H9 (cell line): ENCODE results near the gene SLC46A3. TPM values are rescaled to one million over a fixed set of nuclear protein-coding genes. Genes with fewer than 3 reads are reported as not detected.

Source experiments
- DNase-seq: peaks from one replicate; pipeline ENCODE4 v3.0.0-alpha.2; 2017
- H2AFZ ChIP-seq: one replicate; pipeline ENCODE4 v1.6.1; 2013; ENCODE audit warnings: mild to moderate bottlenecking, low read length, control low read depth, moderate library complexity
- H2AK5ac ChIP-seq: 2 replicates; pipeline ENCODE4 v1.6.1; 2013; ENCODE audit warnings: low read length, control low read depth, mixed read lengths; ENCODE audit not compliant: insufficient read length
- H2BK120ac ChIP-seq: one replicate; pipeline ENCODE4 v1.6.1; 2013; ENCODE audit warnings: low read depth, mild to moderate bottlenecking, low read length, control low read depth, inconsistent platforms; ENCODE audit not compliant: poor library complexity, severe bottlenecking
- H2BK12ac ChIP-seq: 2 replicates; pipeline ENCODE4 v1.6.1; 2013; ENCODE audit warnings: low read length, control low read depth, mixed read lengths, low read depth; ENCODE audit not compliant: insufficient read length
- H2BK15ac ChIP-seq: 2 replicates; pipeline ENCODE4 v1.6.1; 2013; ENCODE audit warnings: low read depth, low read length, control low read depth
- H2BK20ac ChIP-seq: one replicate; pipeline ENCODE4 v1.6.1; 2013; ENCODE audit warnings: low read depth, mild to moderate bottlenecking, low read length, control low read depth, inconsistent platforms; ENCODE audit not compliant: poor library complexity, severe bottlenecking
- H2BK5ac ChIP-seq: 2 replicates; pipeline ENCODE4 v1.6.1; 2013; ENCODE audit warnings: low read length, control low read depth, mixed read lengths; ENCODE audit not compliant: insufficient read length
- H3K14ac ChIP-seq: 2 replicates; pipeline ENCODE4 v1.6.1; 2013; ENCODE audit warnings: low read length, control low read depth; ENCODE audit not compliant: insufficient read depth
- H3K18ac ChIP-seq: 2 replicates; pipeline ENCODE4 v1.6.1; 2013; ENCODE audit warnings: low read depth, mild to moderate bottlenecking, mixed read lengths, low read length, control low read depth; ENCODE audit not compliant: insufficient read length
- H3K23ac ChIP-seq: 2 replicates; pipeline ENCODE4 v1.6.1; 2013; ENCODE audit warnings: low read length, control low read depth, mixed read lengths, low read depth; ENCODE audit not compliant: insufficient read length
- H3K23me2 ChIP-seq: 2 replicates; pipeline ENCODE4 v1.6.1; 2013; ENCODE audit warnings: low read depth, mild to moderate bottlenecking, mixed read lengths, low read length, control low read depth; ENCODE audit not compliant: insufficient read length, poor library complexity, severe bottlenecking
- H3K27ac ChIP-seq: 2 replicates; pipeline ENCODE4 v1.5.1; 2013; ENCODE audit warnings: low read length, control low read depth, mixed read lengths, low read depth; ENCODE audit not compliant: insufficient read length
- H3K27me3 ChIP-seq: 2 replicates; pipeline ENCODE4 v1.6.1; 2013; ENCODE audit warnings: low read length, control low read depth, inconsistent platforms; ENCODE audit not compliant: insufficient read depth
- H3K4ac ChIP-seq: 2 replicates; pipeline ENCODE4 v1.6.1; 2013; ENCODE audit warnings: low read depth, mild to moderate bottlenecking, control low read depth, inconsistent platforms, low read length, moderate library complexity
- H3K4me1 ChIP-seq: 2 replicates; pipeline ENCODE4 v1.6.1; 2013; ENCODE audit warnings: low read length, control low read depth, inconsistent platforms; ENCODE audit not compliant: insufficient read depth
- H3K4me2 ChIP-seq: 2 replicates; pipeline ENCODE4 v1.6.1; 2013; ENCODE audit warnings: low read length, control low read depth, mixed read lengths; ENCODE audit not compliant: insufficient read length, insufficient read depth
- H3K56ac ChIP-seq: 2 replicates; pipeline ENCODE4 v1.6.1; 2013; ENCODE audit warnings: low read depth, mild to moderate bottlenecking, mixed read lengths, low read length, control low read depth; ENCODE audit not compliant: insufficient read length
- H3K79me1 ChIP-seq: 2 replicates; pipeline ENCODE4 v1.6.1; 2013; ENCODE audit warnings: low read depth, mild to moderate bottlenecking, moderate library complexity, low read length, control low read depth, inconsistent platforms; ENCODE audit not compliant: insufficient read depth, poor library complexity, severe bottlenecking
- H3K79me2 ChIP-seq: 2 replicates; pipeline ENCODE4 v1.6.1; 2013; ENCODE audit warnings: low read length, control low read depth, inconsistent platforms; ENCODE audit not compliant: insufficient read depth
- H3K9ac ChIP-seq: 2 replicates; pipeline ENCODE4 v1.6.1; 2013; ENCODE audit warnings: low read length, control low read depth, mixed read lengths; ENCODE audit not compliant: insufficient read length; ENCODE audit errors: extremely low read depth
- H3K9me3 ChIP-seq: one replicate; pipeline ENCODE4 v1.6.1; 2013; ENCODE audit warnings: low read depth, low read length, inconsistent platforms; ENCODE audit not compliant: control insufficient read depth
- H3T11ph ChIP-seq: one replicate; pipeline ENCODE4 v1.6.1; 2013; ENCODE audit warnings: mild to moderate bottlenecking, low read length, control low read depth, inconsistent platforms
- H4K20me1 ChIP-seq: one replicate; pipeline ENCODE4 v1.6.1; 2013; ENCODE audit not compliant: control insufficient read depth, insufficient read length, insufficient read depth
- H4K5ac ChIP-seq: 2 replicates; pipeline ENCODE4 v1.6.1; 2013; ENCODE audit warnings: low read depth, mild to moderate bottlenecking, mixed read lengths, low read length, control low read depth; ENCODE audit not compliant: insufficient read length
- H4K8ac ChIP-seq: replicated peaks from 2 replicates; pipeline ENCODE4 v1.6.1; 2013; ENCODE audit warnings: low read length, control low read depth, mixed read lengths, low read depth; ENCODE audit not compliant: insufficient read length
- H4K91ac ChIP-seq: 2 replicates; pipeline ENCODE4 v1.6.1; 2013; ENCODE audit warnings: low read depth, mild to moderate bottlenecking, moderate library complexity, mixed read lengths, low read length, control low read depth; ENCODE audit not compliant: insufficient read length
- H3K27ac Mint-ChIP-seq, 3 experiments: 2 replicates in 2 of 3; 3 replicates in 1 of 3; pipeline ENCODE4 v1.8.0; 2020 to 2021; ENCODE audit warnings: mixed read lengths in 3 of 3, mild to moderate bottlenecking in 1 of 3, moderate library complexity in 1 of 3
- H3K27me3 Mint-ChIP-seq: 2 replicates; pipeline ENCODE4 v1.8.0; 2021; ENCODE audit warnings: low read depth, mild to moderate bottlenecking, moderate library complexity, mixed read lengths
- H3K36me3 Mint-ChIP-seq, 3 experiments: 2 replicates in 2 of 3; 3 replicates in 1 of 3; pipeline ENCODE4 v1.8.0; 2020 to 2021; ENCODE audit warnings: low read depth in 3 of 3, mixed read lengths in 3 of 3; ENCODE audit not compliant: insufficient read depth in 1 of 3
- H3K4me1 Mint-ChIP-seq, 2 experiments: 2 replicates each; pipeline ENCODE4 v1.8.0; 2020; ENCODE audit warnings: mixed read lengths in 2 of 2
- H3K4me3 Mint-ChIP-seq, 2 experiments: 2 replicates in 1 of 2; 3 replicates in 1 of 2; pipeline ENCODE4 v1.8.0; 2020 to 2021; ENCODE audit warnings: mild to moderate bottlenecking in 2 of 2, mixed read lengths in 2 of 2, moderate library complexity in 1 of 2
- H3K9me3 Mint-ChIP-seq, 2 experiments: 2 replicates in 1 of 2; 3 replicates in 1 of 2; pipeline ENCODE4 v1.8.0; 2020; ENCODE audit warnings: mild to moderate bottlenecking in 2 of 2, mixed read lengths in 2 of 2, moderate library complexity in 1 of 2
- WGBS: extraction: QIAGEN DNeasy Blood & Tissue Kit; methylation state at CpG from one replicate; pipeline ENCODE4 v1.1.7; 2013; ENCODE audit warnings: missing lambda C conversion rate, low lambda C conversion rate, mixed read lengths; ENCODE audit not compliant: insufficient read length; ENCODE audit errors: extremely low coverage; 5-methylcytosine and 5-hydroxymethylcytosine counted together
- total RNA-seq: library from RNA; stranded (reverse); gene quantifications from 2 replicates; pipeline ENCODE4 v1.2.1, GENCODE V29; 2021
- TF ChIP-seq, protein P1 (sequence below): fragments of 200-600 bp; sonication (generic); conservative IDR thresholded peaks from 3 replicates; pipeline ENCODE4 v1.8.0; 2021; ENCODE audit warnings: antibody characterized with exemption, mild to moderate bottlenecking

SLC46A3 gene
- total RNA-seq, 1 experiment from 2014 or later: 0.26 TPM

DNA sequence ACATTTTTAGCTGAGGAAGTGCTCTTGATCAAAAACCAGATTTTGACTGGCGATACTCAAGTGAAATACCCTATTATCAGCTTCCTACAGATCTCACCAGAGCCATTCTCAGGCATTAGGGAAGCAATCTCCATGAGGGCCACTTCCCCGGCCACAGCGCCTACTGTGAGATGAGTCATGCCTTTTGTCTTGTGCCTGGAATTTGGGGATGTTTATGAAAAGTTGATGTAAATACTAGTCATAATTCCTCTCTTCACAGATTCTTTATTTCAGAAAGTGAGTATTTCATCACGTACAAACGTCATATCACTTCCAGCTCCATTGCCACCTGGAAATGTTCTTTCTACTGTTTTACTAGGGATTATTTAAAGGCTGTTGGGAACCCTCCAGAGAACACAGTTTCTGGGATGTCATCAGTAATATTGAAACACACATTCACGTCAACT is 25.3 kb upstream of the SLC46A3 start:
- Histone ChIP-seq H2AK5ac (no peak overlapping the region), H3K4me1 (peaks cover 12% of the 10 kb centered on the region; the same call in 1 of the 2 replicates), H3T11ph (no peak overlapping the region), H3K9ac (no peak overlapping the region), H2BK15ac (no peak overlapping the region), H4K20me1 (no peaks in the 10 kb centered on the region), H4K5ac (no peak overlapping the region), H4K8ac (no peak overlapping the region), H4K91ac (no peak overlapping the region), H3K23me2 (no peaks in the 10 kb centered on the region), H3K27ac (peak overlapping the region; percentile 12), H2BK12ac (no peak overlapping the region), H3K56ac (no peak overlapping the region), H3K9me3 (no peaks in the 10 kb centered on the region), H3K79me1 (no peaks in the 10 kb centered on the region), H3K79me2 (no peaks in the 10 kb centered on the region), H2AFZ (no peak overlapping the region), H2BK5ac (no peak overlapping the region), H3K4me2 (no peak overlapping the region), H3K23ac (no peak overlapping the region), H2BK20ac (no peak overlapping the region), H3K18ac (no peak overlapping the region), H3K14ac (no peak overlapping the region), H2BK120ac (no peak overlapping the region), H3K4ac (no peak overlapping the region), H3K27me3 (no peaks in the 10 kb centered on the region)
- TF ChIP-seq, protein P1, sequence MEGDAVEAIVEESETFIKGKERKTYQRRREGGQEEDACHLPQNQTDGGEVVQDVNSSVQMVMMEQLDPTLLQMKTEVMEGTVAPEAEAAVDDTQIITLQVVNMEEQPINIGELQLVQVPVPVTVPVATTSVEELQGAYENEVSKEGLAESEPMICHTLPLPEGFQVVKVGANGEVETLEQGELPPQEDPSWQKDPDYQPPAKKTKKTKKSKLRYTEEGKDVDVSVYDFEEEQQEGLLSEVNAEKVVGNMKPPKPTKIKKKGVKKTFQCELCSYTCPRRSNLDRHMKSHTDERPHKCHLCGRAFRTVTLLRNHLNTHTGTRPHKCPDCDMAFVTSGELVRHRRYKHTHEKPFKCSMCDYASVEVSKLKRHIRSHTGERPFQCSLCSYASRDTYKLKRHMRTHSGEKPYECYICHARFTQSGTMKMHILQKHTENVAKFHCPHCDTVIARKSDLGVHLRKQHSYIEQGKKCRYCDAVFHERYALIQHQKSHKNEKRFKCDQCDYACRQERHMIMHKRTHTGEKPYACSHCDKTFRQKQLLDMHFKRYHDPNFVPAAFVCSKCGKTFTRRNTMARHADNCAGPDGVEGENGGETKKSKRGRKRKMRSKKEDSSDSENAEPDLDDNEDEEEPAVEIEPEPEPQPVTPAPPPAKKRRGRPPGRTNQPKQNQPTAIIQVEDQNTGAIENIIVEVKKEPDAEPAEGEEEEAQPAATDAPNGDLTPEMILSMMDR: no peak
- H3K9me3 Mint-ChIP-seq: no peaks in the 10 kb centered on the region; a peak in 2 of 5 replicates
- DNase-seq: peak; percentile 58
- H3K36me3 Mint-ChIP-seq: peaks cover 0 to 2% (median 0%) of the 10 kb centered on the region in 3 experiments; a peak in 1 of 7 replicates
- H3K27ac Mint-ChIP-seq: peak overlapping the region; percentile 32 to 68 (median 50); a peak in 6 of 7 replicates
- H3K4me1 Mint-ChIP-seq: peaks cover 42 to 49% of the 10 kb centered on the region in 2 experiments
- WGBS: no CpG with 5 or more reads among the region's 6 CpGs
- no peak overlapping the region for H3K4me3 Mint-ChIP-seq
- no peaks in the 10 kb centered on the region for H3K27me3 Mint-ChIP-seq
